Trophoblast cell (in vitro differentiated cells and primary cell): ENCODE measurements around the gene BANF2.

ENCODE experiments used
- DNase-seq, 2 donors: peaks; one replicate each; pipeline ENCODE4 v3.0.0-alpha.2; 2016
- H2AFZ ChIP-seq: 2 replicates; pipeline ENCODE4 v1.6.1; 2013; ENCODE audit warnings: low read length, moderate library complexity, mild to moderate bottlenecking; ENCODE audit not compliant: insufficient read depth, poor library complexity
- H2AK5ac ChIP-seq: 2 replicates; pipeline ENCODE4 v1.6.1; 2013; ENCODE audit warnings: mild to moderate bottlenecking, low read length
- H2BK120ac ChIP-seq: 2 replicates; pipeline ENCODE4 v1.6.1; 2013; ENCODE audit warnings: low read length, mild to moderate bottlenecking, moderate library complexity; ENCODE audit not compliant: insufficient read depth, poor library complexity
- H2BK12ac ChIP-seq: 2 replicates; pipeline ENCODE4 v1.6.1; 2013; ENCODE audit warnings: mild to moderate bottlenecking, low read length, moderate library complexity
- H2BK5ac ChIP-seq: 2 replicates; pipeline ENCODE4 v1.6.1; 2013; ENCODE audit warnings: low read length, low read depth, moderate library complexity, mild to moderate bottlenecking; ENCODE audit not compliant: poor library complexity
- H3K14ac ChIP-seq: 2 replicates; pipeline ENCODE4 v1.6.1; 2013; ENCODE audit warnings: mild to moderate bottlenecking, low read length
- H3K18ac ChIP-seq: 2 replicates; pipeline ENCODE4 v1.6.1; 2013; ENCODE audit warnings: mild to moderate bottlenecking, low read length
- H3K23ac ChIP-seq: 2 replicates; pipeline ENCODE4 v1.6.1; 2013; ENCODE audit warnings: low read length
- H3K27ac ChIP-seq: 2 replicates; pipeline ENCODE4 v1.5.1; 2013; ENCODE audit warnings: low read depth, mild to moderate bottlenecking, inconsistent platforms, low read length, moderate library complexity
- H3K27me3 ChIP-seq: 2 replicates; pipeline ENCODE4 v1.6.1; 2013; ENCODE audit warnings: inconsistent platforms, mild to moderate bottlenecking, low read length, moderate library complexity; ENCODE audit not compliant: insufficient read depth
- H3K36me3 ChIP-seq, 2 experiments: 1 replicate in 1 of 2; 2 replicates in 1 of 2; pipeline ENCODE4 v1.6.1; 2013; ENCODE audit warnings: low read length in 2 of 2, mild to moderate bottlenecking in 2 of 2, moderate library complexity in 1 of 2; ENCODE audit not compliant: insufficient read depth in 2 of 2, control insufficient read depth in 1 of 2
- H3K4ac ChIP-seq: 2 replicates; pipeline ENCODE4 v1.6.1; 2013; ENCODE audit warnings: low read depth, mild to moderate bottlenecking, low read length, moderate library complexity
- H3K4me1 ChIP-seq, 2 experiments: 1 replicate in 1 of 2; 2 replicates in 1 of 2; pipeline ENCODE4 v1.6.1; 2013; ENCODE audit warnings: low read length in 2 of 2, mild to moderate bottlenecking in 2 of 2, moderate library complexity in 1 of 2; ENCODE audit not compliant: insufficient read depth in 2 of 2, control insufficient read depth in 1 of 2
- H3K4me2 ChIP-seq: 2 replicates; pipeline ENCODE4 v1.6.1; 2013; ENCODE audit warnings: inconsistent platforms, mild to moderate bottlenecking, low read length, moderate library complexity
- H3K4me3 ChIP-seq: 2 replicates; pipeline ENCODE4 v1.5.1; 2013; ENCODE audit warnings: mild to moderate bottlenecking, low read depth, low read length, inconsistent platforms
- H3K79me1 ChIP-seq: one replicate; pipeline ENCODE4 v1.6.1; 2013; ENCODE audit warnings: low read length
- H3K79me2 ChIP-seq: 2 replicates; pipeline ENCODE4 v1.6.1; 2013; ENCODE audit warnings: low read length, mild to moderate bottlenecking; ENCODE audit not compliant: control insufficient read depth, insufficient read depth, poor library complexity
- H3K9ac ChIP-seq: 2 replicates; pipeline ENCODE4 v1.6.1; 2013; ENCODE audit warnings: mild to moderate bottlenecking, low read length
- H3K9me3 ChIP-seq: 2 replicates; pipeline ENCODE4 v1.6.1; 2013; ENCODE audit warnings: low read depth, mild to moderate bottlenecking, control low read depth, inconsistent platforms, low read length; ENCODE audit not compliant: insufficient read depth
- H4K12ac ChIP-seq: 2 replicates; pipeline ENCODE4 v1.6.1; 2013; ENCODE audit warnings: low read depth, mild to moderate bottlenecking, low read length, moderate library complexity
- H4K8ac ChIP-seq: 2 replicates; pipeline ENCODE4 v1.6.1; 2013; ENCODE audit warnings: low read depth, mild to moderate bottlenecking, low read length, moderate library complexity
- H4K91ac ChIP-seq: one replicate; pipeline ENCODE4 v1.6.1; 2013; ENCODE audit warnings: low read depth, mild to moderate bottlenecking, low read length, moderate library complexity
- WGBS: extraction: QIAGEN DNeasy Blood & Tissue Kit; methylation state at CpG from one replicate; pipeline ENCODE4 v1.1.7; 2013; ENCODE audit warnings: missing lambda C conversion rate; ENCODE audit not compliant: insufficient read length, insufficient coverage; ENCODE audit errors: extremely low coverage; 5-methylcytosine and 5-hydroxymethylcytosine counted together

The BANF2 gene

GRCh38 chr20:17715075-17715474 is 15.3 kb downstream of the BANF2 start:
- H2BK5ac ChIP-seq = no peak overlapping the region
- H3K4me2 ChIP-seq = no peak overlapping the region
- no peak overlapping the region for H2BK120ac ChIP-seq
- H3K4me1 ChIP-seq = peaks cover 0 to 2% of the 10 kb centered on the region in 2 experiments
- H3K9ac ChIP-seq = no peak overlapping the region
- no peaks in the 10 kb centered on the region for H3K36me3 ChIP-seq
- no peaks in the 10 kb centered on the region for H3K27me3 ChIP-seq
- no peaks in the 10 kb centered on the region for H3K79me1 ChIP-seq
- no peak overlapping the region for H2BK12ac ChIP-seq
- H4K12ac ChIP-seq = no peak overlapping the region
- H4K91ac ChIP-seq = no peak overlapping the region
- no CpG with 5 or more reads among the region's 5 CpGs for WGBS
- H3K9me3 ChIP-seq = no peaks in the 10 kb centered on the region
- DNase-seq = no peak
- no peaks in the 10 kb centered on the region for H3K79me2 ChIP-seq
- H3K18ac ChIP-seq = no peak overlapping the region
- H3K23ac ChIP-seq = no peak overlapping the region
- no peak overlapping the region for H3K27ac ChIP-seq
- no peak overlapping the region for H2AFZ ChIP-seq
- no peak overlapping the region for H3K4me3 ChIP-seq
- no peak overlapping the region for H4K8ac ChIP-seq
- H2AK5ac ChIP-seq = no peak overlapping the region
- H3K4ac ChIP-seq = no peak overlapping the region
- H3K14ac ChIP-seq = no peak overlapping the region

GRCh38 chr20:17716331-17716730 is 16.6 kb downstream of the BANF2 start:
- Histone ChIP-seq H4K12ac (no peak overlapping the region), H2BK5ac (no peak overlapping the region), H3K4me1 (peaks cover 0 to 2% of the 10 kb centered on the region in 2 experiments), H3K27me3 (no peaks in the 10 kb centered on the region), H3K9me3 (no peaks in the 10 kb centered on the region), H3K36me3 (no peaks in the 10 kb centered on the region), H2BK120ac (no peak overlapping the region), H4K8ac (no peak overlapping the region), H3K23ac (no peak overlapping the region), H3K4me2 (no peak overlapping the region), H2AK5ac (no peak overlapping the region), H3K27ac (no peak overlapping the region), H3K9ac (no peak overlapping the region), H3K14ac (no peak overlapping the region), H4K91ac (no peak overlapping the region), H3K4me3 (no peak overlapping the region), H3K18ac (no peak overlapping the region), H2AFZ (no peak overlapping the region), H3K4ac (no peak overlapping the region), H2BK12ac (no peak overlapping the region), H3K79me1 (no peaks in the 10 kb centered on the region), H3K79me2 (no peaks in the 10 kb centered on the region)
- WGBS = no CpG with 5 or more reads among the region's 7 CpGs
- no peak for DNase-seq

GRCh38 chr20:17720755-17721154 is 21.0 kb downstream of the BANF2 start:
- H4K12ac ChIP-seq = no peak overlapping the region
- H3K4me1 ChIP-seq = peaks cover 0 to 2% of the 10 kb centered on the region in 2 experiments
- no peak overlapping the region for H3K4me2 ChIP-seq
- H3K23ac ChIP-seq = no peak overlapping the region
- H2AK5ac ChIP-seq = no peak overlapping the region
- no peak overlapping the region for H3K4ac ChIP-seq
- H3K9ac ChIP-seq = no peak overlapping the region
- no peak overlapping the region for H2BK120ac ChIP-seq
- H3K18ac ChIP-seq = no peak overlapping the region
- H3K9me3 ChIP-seq = no peaks in the 10 kb centered on the region
- no peaks in the 10 kb centered on the region for H3K27me3 ChIP-seq
- H3K79me2 ChIP-seq = no peaks in the 10 kb centered on the region
- H4K91ac ChIP-seq = no peak overlapping the region
- H2AFZ ChIP-seq = no peak overlapping the region
- H3K79me1 ChIP-seq = no peaks in the 10 kb centered on the region
- H2BK5ac ChIP-seq = no peak overlapping the region
- H3K14ac ChIP-seq = no peak overlapping the region
- no peak overlapping the region for H2BK12ac ChIP-seq
- H4K8ac ChIP-seq = no peak overlapping the region
- H3K27ac ChIP-seq = no peak overlapping the region
- H3K36me3 ChIP-seq = no peaks in the 10 kb centered on the region
- WGBS = no CpG with 5 or more reads among the region's 4 CpGs
- H3K4me3 ChIP-seq = no peak overlapping the region
- no peak for DNase-seq

GRCh38 chr20:17721802-17722486 is 22.2 kb downstream of the BANF2 start:
- no peak overlapping the region for H3K4me2 ChIP-seq
- H4K8ac ChIP-seq = no peak overlapping the region
- no peak overlapping the region for H3K23ac ChIP-seq
- no peaks in the 10 kb centered on the region for H3K79me2 ChIP-seq
- no peak overlapping the region for H3K4me3 ChIP-seq
- peaks cover 0 to 2% of the 10 kb centered on the region in 2 experiments for H3K4me1 ChIP-seq
- no peaks in the 10 kb centered on the region for H3K9me3 ChIP-seq
- no peak overlapping the region for H4K12ac ChIP-seq
- no peak overlapping the region for H4K91ac ChIP-seq
- H3K36me3 ChIP-seq = no peaks in the 10 kb centered on the region
- H3K79me1 ChIP-seq = no peaks in the 10 kb centered on the region
- no peak overlapping the region for H3K27ac ChIP-seq
- no peak overlapping the region for H2BK12ac ChIP-seq
- DNase-seq = peak in 1 of 2 donors; percentile 29
- no peak overlapping the region for H3K14ac ChIP-seq
- H3K27me3 ChIP-seq = no peaks in the 10 kb centered on the region
- H2AFZ ChIP-seq = no peak overlapping the region
- no peak overlapping the region for H3K9ac ChIP-seq
- H2BK120ac ChIP-seq = no peak overlapping the region
- H2AK5ac ChIP-seq = no peak overlapping the region
- no peak overlapping the region for H3K4ac ChIP-seq
- no CpG with 5 or more reads among the region's 6 CpGs for WGBS
- no peak overlapping the region for H2BK5ac ChIP-seq
- no peak overlapping the region for H3K18ac ChIP-seq
